ENCODE data around the gene FXYD3.
A peak's percentile ranks its signal among the peaks of the same experiment; 100 is the strongest.
"Not testable (repeated sequence)": the region's sequence is repeated elsewhere in the genome, so short reads cannot be mapped to it uniquely, and the experiment has no call there.

Gene FXYD3

DNA sequence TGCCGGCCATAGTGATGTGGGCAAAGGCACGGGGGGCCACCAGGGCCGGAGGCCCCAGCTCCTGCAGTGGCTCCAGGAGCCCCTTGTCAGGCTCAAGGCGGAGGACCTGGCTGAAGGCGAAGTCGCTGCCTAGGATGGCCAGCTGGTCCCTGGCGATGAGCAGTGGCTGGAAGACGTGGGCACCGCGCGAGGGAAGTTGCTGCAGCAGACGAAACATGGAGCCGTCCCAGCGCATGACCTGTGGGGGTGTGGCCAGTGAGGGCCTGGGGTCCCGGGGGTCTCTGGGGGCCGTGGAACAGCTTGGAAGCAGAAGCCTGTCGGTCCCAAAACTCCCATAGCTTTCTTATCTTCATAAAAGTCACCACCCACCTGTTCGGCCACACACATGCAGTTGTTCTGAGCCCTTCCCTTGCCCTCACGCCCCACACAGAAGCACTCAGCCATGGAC is 9.7 kb downstream of the FXYD3 start:
- no peak for DNase-seq (ENCODE audit: low spot score)

DNA sequence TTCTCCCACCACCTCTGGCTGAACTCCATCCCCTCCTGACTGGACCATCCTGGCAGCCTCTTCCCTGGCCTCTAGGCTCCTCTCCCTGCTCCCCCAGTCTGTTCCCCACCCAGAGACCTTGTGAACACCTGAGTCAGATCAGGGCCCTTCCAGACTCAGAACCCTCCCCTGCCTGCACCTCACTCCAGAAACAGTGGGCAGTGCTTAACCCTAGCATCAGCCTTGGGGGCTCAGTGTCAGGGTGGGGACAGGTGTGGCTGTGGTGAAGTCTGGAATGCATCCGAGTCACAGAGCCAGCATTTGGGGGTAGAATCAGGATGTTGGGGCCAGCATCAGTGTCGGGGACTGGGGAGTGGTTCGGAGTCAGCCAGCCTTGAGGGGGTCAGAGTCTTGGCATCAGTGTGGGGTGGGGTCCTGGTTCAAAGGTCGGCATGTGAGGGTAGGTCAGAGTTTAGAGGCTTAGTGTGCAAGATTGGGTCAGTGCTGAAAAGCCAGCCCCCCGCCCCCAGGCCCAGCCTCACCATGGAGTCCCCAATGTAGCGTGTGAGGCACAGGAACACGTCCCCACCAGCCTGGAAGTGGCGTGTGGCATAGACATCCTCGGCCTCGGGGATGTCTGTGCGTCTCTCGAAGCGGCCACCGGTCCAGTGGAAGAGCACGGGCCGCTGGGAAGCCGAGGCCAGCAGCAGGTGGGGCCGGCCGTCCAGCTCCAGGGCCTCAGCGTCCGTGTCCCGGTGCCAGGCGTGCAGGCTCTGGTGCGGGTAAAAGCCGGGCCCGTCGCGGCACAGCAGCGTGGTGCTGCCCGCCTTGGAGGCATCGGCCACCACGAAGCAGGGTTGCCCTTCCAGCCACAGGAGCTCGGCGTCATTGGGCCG is 10.4 kb downstream of the FXYD3 start:
- DNase-seq (ENCODE audit: low spot score), result no peak

DNA sequence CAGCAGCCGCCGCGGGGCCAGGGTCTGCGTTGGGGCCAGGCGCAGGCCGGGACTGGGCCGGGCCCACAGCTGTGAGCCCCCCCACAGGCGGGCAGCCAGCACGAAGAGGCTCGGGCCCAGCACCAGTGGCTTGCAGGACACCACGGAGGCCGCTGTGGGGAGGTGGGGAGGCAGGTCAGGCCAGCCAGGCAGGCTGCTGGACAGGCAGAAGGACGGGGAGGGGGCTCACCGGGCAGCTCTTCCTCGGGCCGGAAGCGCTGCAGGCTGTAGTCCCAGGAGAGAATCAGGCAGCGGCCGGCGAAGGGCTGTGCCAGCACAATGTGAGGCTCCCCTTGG is 11.0 kb downstream of the FXYD3 start:
- DNase-seq (ENCODE audit: low spot score), result no peak

DNA sequence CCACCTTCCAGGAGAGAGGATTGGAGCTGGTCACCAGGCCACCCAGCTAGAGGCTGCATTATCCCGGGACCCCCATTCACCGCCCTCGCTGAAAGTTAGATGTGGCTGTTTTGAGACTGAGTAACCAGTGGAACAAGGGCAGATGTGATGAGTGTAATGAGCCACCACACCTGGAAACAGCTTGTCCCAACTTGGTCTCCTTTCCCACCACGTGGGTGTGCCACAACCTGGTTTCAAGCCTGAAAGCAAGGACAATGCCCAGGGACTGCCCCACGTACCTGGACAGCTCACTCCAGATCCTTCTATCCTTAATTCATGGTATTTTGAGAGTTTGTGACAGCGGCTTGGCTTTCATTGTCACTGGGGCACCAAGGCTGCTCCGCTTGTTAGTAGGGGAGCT is 12.2 kb downstream of the FXYD3 start:
- no peak for DNase-seq (ENCODE audit: low spot score)

DNA sequence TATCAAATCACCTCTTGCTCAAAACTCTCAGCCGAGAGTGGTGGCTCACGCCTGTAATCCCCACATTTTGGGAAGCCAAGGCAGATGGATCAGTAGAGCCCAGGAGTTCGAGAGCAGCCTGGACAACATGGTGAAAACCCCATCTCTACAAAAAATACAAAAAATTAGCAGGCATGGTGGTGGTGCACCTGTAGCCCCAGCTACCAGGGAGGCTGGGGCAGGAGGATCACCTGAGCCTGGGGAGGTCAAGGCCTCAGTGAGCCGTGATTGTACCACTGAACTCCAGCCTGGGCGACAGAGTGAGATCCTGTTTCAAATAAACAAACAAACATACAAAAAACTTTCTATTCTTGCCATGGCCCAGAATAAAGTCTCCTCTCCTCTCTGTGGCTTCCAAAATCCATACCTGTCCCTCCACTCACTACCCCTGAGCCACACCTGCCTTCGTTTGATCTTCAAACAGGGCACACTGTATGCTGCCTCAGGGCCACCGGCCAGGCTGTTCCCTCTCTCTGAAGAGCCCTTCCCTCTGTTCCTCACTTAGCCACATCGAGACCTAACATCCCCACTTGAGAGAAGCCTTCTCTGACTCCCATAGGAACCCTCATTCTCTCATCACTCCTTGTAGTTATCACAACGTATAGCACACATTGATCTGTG is 12.9 kb downstream of the FXYD3 start:
- DNase-seq (ENCODE audit: low spot score), result no peak

DNA sequence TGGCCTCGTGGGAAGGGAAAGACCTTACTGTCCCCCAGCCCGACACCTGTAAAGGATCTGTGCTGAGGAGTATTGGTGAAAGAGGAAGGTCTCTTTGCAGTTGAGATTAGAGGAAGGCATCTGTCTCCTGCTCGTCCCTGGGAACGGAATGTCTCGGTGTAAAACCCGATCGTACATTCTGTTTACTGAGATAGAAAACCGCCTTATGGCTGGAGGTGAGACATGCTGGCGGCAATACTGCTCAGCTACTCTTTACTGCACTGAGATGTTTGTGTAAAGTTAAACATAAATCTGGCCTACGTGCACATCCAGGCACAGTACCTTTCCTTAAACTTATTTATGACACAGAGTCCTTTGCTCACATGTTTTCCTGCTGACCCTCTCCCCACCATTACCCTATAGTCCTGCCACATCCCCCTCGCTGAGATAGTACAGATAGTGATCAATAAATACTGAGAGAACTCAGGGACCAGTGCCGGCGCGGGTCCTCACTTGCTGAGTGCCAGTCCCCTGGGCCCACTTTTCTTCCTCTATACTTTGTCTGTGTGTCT is 14.2 kb downstream of the FXYD3 start:
- not testable (repeated sequence) for DNase-seq (ENCODE audit: low spot score)

DNA sequence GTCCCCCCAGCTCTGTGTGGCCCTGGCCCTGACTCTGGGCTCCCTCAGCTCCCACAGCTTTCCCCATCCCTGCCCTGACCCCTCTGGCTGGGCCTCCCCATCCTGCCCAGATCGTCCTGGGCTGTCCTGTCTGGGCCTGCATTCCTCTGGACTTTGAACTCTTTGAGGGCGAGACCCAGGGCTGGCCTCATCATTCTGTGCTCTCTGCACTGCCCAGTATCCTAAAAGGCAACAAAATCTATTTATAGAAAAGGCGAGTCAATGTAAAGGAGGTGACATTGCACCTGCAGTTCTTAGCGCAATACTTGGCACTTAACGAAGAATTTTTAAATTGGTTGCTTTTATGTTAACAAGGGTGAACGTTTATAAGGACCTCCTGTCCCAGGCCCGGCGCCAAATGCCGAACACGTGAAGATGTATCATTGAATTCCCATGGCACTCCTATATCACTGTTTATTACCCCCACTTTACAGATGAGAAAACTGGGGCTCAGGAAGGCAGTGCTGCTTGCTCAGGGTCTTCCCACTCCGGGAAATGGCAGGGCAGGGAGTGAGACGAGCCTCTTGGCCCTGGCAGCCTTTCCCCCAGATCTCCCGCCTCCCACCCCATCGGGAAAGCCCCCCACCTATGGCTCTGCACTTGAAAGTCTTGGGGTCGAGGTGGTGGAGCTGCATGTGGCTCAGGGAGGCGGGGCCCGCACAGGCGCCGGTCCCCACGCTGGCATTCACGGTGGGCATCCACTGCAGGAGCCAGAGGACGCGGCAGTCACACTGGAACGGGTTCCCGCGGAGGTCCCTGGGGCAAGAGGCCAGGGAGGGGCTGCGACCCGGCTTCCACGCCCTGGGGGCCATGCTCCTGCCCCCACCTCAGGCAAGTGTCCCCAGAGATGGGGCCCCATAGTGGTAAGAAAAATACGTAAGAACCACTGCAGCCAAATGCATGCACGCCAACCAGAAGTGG is 15.4 kb downstream of the FXYD3 start:
- no peak for DNase-seq (ENCODE audit: low spot score)

DNA sequence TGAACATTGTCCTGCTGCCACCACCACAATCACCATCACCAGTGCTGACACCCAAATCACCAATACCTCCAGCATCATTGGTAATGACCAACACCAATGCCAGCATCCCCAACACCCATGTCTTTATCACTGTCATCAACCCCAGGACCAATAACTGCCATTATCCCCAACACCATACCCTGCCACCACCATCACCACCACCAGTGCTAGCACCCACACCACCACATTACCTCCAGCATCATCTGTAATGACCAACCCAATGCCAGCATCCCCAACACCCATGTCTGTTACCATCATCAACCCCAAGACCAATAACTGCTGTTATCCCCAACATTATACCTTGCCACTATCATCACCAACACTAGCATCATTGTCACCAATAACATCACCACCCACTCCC is 16.6 kb downstream of the FXYD3 start:
- DNase-seq (ENCODE audit: low spot score), result no peak

DNA sequence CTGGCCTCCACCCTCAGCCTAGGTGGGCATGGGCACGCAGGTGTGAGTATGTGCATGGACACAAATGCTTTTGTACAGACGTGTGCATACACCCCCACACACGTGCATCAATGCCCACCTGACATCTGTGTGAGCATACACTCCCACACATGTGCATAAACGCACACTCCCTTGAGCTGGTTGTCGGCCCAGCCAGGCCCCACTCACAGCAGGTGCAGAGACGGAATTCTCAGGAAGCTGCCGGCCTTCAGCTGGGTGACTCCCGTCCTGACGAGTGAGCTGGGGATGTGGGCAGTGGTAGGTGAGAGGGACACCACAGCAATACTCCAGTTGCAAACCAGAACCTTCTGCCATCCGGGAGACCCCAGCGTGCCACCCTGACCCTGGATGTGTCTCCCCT is 18.2 kb downstream of the FXYD3 start:
- DNase-seq (ENCODE audit: low spot score), result no peak

DNA sequence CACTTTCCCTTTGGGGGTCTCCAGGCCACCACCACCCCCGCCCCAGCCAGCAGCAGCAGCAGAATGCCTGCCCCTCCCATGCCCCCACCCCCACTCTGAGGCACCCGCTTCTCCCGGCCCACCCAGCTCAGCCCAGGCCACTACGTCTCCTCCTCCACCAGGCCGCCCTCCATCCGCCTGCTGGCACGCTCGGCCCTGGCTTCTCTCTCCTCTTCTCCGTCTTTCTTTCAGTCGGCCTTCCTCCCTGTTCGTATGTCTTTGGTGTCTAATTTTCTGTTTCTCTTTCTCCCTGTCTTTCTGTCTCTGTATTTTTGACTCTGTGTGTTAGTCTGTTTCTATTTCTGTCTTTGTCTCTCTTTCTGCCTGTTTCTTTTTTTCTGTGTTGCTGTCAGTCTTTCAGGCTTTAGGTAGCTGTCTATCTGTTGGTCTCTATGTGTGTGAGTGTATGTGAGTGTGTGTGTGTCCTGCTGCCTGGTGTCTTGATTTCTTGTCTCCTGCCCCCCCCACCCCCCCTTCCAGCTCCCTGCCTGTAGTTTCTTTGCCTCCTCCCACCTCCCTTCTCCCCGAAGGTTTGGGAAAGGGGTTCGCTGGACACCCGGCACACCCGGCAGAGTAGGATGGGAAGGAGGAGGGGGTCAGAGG is 19.1 kb downstream of the FXYD3 start, which contains the start of gene LGI4:
Gene LGI4, minus strand, starts transcription at position 459 of the 642 bp plus-strand sequence. Its CDS starts 379 bp downstream, at position 80.
- DNase-seq (ENCODE audit: low spot score), result no peak

DNA sequence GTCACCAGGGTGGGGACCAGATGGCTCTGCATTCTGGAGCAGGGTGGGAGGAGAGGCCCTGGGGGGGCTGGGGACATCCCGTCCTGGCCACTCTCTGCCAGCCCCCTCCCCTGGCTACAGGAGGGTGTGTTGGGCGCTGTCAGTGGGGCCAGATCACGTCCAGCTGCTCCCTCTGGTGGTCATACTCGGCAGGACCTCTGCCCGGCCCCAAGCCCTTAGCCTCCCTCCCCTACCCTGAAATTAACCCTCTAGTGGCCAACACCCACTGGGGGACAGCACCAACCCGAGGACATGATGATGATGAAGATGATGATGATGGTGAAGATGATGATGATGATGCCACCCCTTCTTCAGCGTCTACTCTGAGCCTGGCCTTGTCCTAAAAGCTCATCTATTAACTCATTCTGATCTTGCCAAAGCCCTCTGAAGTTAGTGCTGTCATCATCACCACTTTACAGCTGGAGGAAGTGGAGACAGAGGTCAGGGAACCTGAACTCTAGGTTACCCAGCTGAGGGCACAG is 19.8 kb downstream of the FXYD3 start:
- peak; percentile 86 for DNase-seq (ENCODE audit: low spot score)

DNA sequence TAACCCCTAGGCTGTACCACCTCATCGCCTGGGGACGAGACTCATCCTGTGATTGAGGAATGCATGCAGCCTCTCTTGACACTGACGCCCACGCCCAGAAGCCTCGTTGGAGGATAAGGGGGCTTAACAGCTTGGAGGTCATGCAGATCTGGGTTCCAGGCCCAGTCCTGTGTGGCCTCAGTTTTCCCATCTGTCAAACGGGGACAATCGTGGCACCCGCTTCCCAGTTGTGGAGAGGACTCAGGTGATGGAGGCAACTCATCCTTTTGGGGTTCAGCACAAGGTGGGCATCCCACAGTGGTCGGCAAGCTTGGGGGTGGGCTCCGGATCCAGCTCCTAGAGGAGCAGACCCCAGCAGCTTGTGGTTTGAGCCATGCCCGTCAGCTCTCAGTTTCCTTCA is 20.6 kb downstream of the FXYD3 start:
- DNase-seq (ENCODE audit: low spot score), result no peak

DNA sequence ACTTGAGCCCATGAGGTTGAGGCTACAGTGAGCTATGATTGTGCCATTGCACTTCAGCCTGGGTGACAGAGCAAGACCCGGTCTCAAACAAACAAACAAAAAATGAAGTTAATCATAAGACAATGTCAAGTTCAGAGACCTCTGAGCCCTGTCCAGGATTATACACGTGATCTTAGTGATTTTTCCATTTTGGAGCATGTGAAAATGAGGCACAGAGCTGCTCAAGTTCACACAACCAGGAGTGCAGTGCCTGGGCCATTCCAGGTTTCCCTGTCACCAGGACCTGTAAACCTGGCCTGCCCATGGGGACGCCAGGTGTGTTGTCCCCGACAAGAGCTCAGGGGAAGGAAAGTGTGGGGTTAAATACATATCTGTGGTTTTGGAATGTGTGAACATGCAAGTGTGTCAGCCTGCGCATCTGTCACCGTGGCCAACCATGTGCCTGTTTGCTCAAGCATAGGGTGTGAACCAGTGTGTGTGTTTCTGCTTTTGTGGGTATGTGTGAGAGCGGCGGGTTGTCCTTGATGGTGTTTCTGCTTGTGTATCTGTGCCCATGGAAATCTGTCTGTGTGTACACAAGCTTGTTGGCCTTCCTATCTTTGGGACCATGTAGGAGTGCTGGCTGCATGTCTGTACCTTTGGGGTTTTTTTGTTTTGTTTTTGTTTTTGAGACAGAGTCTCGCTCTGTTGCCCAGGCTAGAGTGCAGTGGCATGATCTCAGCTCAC is 21.5 kb downstream of the FXYD3 start:
- DNase-seq (ENCODE audit: low spot score), result no peak

DNA sequence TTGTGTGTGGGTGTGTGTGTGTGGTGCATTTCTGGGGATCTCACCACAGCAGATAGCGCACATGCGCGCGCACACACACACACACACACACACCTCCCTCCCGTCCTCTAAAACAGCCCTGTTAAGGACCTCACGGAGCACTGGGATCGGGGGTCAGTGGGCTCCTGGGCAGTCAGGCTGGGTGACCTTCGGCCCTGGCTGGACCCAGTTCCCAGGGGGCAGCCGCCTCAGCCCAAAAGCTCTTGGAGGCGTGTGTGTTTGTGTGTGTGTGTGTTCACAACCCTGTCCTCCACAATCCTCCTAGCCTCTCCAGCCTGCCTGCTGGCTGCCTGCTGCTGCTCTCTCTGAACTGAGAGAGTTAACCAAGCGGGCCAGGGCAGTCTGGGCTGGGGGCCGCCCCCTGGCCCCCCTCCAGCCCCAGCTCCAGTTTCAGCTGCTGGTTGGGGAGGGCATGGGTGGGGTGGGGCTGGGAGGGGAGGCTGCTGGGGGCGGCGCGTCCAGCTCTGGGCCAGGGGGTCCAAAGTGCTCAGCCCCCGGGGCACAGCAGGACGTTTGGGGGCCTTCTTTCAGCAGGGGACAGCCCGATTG is 22.8 kb downstream of the FXYD3 start, which contains the start of gene FXYD1:
Gene FXYD1, plus strand, starts transcription at position 520 of the 588 bp plus-strand sequence. CDS start 1,256 bp downstream, outside the sequence.
- no peak for DNase-seq (ENCODE audit: low spot score)

DNA sequence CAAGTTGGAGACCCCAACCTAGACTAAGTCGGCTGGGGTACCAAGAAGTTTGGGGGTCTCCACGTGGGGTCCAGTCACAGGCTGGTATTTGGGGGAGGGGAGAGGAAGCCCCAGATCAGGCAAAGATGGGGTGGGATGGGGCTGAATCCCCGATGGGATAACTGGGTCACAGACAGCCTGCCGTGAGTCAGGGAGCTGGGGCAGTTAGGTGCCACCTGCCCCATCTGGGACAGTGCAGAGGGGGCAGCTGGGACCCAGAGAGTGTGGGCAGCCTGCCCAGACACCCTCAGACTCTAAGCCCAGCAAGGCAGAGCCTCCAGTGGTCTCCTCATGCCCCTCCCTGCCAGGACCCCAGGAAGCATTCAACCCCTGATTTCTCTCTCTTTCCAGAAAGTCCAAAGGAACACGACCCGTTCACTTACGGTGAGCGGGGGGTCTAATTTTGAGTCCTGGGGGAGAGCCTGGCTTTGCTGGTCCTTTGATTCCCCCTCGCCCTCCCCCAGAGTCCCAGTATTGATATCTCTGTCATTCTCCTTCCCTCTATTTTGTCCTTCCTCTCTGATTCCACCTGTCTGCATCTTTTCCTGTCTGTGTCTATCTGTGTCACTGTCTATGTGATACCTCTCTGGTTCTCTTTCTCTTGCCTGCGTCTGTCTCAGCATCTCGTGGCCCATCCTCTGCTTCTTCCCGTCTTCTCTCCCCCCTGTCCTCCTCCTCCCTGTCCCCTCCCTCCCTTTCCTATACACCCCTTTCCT is 24.8 kb downstream of the FXYD3 start:
- no peak for DNase-seq (ENCODE audit: low spot score)

DNA sequence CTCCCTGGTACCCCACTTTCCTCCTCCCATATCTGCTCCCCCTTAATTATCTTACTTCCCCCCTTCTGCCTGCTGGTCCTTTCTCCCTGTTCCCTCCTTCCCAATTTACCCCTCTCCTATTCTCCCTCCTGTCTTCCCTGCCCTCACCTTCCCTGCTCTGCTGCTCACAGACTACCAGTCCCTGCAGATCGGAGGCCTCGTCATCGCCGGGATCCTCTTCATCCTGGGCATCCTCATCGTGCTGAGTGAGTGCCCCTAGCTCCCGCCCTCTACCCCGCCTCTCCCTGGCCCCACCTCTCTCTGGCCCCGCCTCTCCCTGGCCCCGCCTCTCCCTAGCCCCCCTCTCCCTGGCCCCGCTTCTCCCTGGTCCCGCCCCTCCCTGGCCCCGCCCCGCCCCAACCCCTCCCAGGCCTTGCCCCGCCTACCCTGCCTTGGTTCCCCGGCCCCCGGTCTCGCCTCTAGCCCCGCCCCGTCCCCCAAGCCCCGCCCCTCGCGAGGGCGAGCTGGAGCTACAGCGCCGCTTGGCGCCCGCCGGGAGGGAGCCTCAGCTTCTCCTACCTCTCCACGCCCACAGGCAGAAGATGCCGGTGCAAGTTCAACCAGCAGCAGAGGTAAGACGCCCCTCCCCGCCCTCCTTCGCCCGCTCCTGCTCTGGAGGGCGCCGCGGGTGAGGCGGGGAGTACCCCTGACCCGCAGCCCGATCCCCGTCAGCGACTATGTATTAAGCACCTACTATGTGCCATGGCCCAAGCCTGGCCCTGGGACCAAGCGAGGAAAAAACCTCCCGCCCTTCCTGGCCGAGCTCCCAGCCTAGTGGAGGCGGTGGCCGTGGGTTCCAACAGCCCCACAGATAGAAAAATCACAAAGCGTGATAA is 25.6 kb downstream of the FXYD3 start:
- peak; percentile 100 for DNase-seq (ENCODE audit: low spot score)

DNA sequence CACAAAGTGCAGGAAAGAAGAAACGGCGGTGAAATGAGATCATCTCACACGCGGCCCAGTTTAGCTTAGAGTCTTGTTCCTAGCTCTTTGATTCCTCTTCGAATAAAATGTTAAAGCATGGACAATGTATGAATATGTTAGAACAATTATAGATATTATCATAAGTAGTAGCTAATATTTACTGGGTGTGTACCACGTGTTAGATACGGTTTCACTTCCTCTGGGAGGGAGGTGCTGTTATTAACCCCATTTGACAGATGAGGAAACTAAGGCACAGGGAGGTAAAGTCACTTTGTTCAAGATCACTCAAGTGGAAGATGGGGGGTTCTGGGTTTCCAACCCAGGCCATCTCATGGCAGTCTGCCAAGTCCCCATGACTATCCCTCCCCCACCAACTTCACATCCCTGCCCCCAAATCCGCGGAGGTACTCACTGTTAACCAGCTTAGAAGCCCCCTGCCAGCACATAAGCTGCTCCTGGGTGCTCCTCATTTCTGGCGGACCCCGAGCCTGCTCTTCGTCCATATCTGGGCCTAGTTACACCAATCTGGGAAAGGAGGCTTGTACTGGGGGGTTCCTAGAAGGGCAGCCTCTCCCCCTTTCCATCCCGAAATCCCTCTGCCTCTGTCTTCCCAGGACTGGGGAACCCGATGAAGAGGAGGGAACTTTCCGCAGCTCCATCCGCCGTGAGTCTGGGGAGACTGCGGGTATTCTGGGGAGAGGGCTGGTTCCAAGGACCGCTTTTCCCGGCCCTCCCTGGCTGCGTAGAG is 26.4 kb downstream of the FXYD3 start:
- DNase-seq (ENCODE audit: low spot score), result no peak
